LNCaP clone FGC (cell line): Measurements from ENCODE around the gene SLC9A6.

ENCODE experiments used
- DNase-seq: peaks from one replicate; pipeline ENCODE4 v3.0.0-alpha.2; 2011; ENCODE audit warnings: low read depth
- H3K4me3 ChIP-seq: 2 replicates; pipeline ENCODE4 v1.5.1; 2011; ENCODE audit warnings: mild to moderate bottlenecking, low read depth, low read length, control low read depth
- TF ChIP-seq, protein P1 (sequence below): IDR thresholded peaks from 2 replicates; pipeline ENCODE4 v1.5.1; 2012; ENCODE audit warnings: mild to moderate bottlenecking; ENCODE audit not compliant: control insufficient read depth, insufficient read depth; ENCODE audit errors: extremely low read depth

Gene SLC9A6

DNA sequence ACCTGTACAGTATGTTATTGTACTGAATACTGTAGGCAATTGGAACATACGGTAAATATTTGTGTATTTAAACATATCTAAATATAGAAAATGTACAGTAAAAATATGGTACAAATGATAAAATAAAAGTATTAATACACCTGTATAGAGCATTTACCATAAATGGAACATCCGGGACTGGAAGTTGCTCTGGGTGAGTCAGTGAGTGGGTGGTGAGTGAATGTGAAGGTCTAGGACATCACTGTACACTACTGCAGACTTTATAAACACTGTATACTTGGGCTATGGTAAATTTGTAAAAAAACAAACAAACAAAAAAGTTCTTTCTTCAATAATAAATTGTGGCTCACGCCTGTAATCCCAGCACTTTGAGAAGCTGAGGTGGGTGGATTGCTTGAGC is 109.7 kb downstream of the SLC9A6 start:
- no peak overlapping the region for H3K4me3 ChIP-seq
- DNase-seq: no peak
- TF ChIP-seq, protein P1, sequence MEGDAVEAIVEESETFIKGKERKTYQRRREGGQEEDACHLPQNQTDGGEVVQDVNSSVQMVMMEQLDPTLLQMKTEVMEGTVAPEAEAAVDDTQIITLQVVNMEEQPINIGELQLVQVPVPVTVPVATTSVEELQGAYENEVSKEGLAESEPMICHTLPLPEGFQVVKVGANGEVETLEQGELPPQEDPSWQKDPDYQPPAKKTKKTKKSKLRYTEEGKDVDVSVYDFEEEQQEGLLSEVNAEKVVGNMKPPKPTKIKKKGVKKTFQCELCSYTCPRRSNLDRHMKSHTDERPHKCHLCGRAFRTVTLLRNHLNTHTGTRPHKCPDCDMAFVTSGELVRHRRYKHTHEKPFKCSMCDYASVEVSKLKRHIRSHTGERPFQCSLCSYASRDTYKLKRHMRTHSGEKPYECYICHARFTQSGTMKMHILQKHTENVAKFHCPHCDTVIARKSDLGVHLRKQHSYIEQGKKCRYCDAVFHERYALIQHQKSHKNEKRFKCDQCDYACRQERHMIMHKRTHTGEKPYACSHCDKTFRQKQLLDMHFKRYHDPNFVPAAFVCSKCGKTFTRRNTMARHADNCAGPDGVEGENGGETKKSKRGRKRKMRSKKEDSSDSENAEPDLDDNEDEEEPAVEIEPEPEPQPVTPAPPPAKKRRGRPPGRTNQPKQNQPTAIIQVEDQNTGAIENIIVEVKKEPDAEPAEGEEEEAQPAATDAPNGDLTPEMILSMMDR: no peak
